HepG2 (cell line): ENCODE data around the gene ACSL3. TPM values are rescaled to one million over a fixed set of nuclear protein-coding genes. Genes with fewer than 3 reads are reported as not detected.

Source experiments
- ARHGAP35 ChIP-seq: sonication (generic); formaldehyde crosslinking; IDR thresholded peaks from 2 replicates; pipeline ENCODE4 v1.9.0; 2022; ENCODE audit warnings: mild to moderate bottlenecking, inconsistent platforms, moderate library complexity, missing genetic modification reagents, borderline replicate concordance
- FOXA3 ChIP-seq: IDR thresholded peaks from 2 replicates; pipeline ENCODE4 v1.6.1; 2016; ENCODE audit warnings: missing genetic modification reagents, missing compliant biosample characterization
- HNRNPH1 ChIP-seq: fragments of 200-400 bp; formaldehyde crosslinking; optimal IDR thresholded peaks from 2 replicates; pipeline ENCODE3; 2017; ENCODE audit warnings: mild to moderate bottlenecking, low read depth, low read length
- NONO ChIP-seq, 2 experiments: fragments of 450-650 bp in 1 of 2; sonication (generic) in 1 of 2; formaldehyde crosslinking in 1 of 2; IDR thresholded peaks in 1 of 2; conservative IDR thresholded peaks in 1 of 2; 2 replicates each; pipeline versions ENCODE4 v1.6.1 to v1.8.0; 2017 to 2022; ENCODE audit warnings: mild to moderate bottlenecking in 1 of 2, missing genetic modification reagents in 1 of 2, moderate library complexity in 1 of 2
- SRSF1 ChIP-seq: fragments of 200-400 bp; formaldehyde crosslinking; optimal IDR thresholded peaks from 2 replicates; pipeline ENCODE3; 2017; ENCODE audit warnings: mild to moderate bottlenecking, low read depth, low read length, moderate library complexity
- ZNF33B ChIP-seq: sonication (generic); formaldehyde crosslinking; IDR thresholded peaks from 2 replicates; pipeline ENCODE4 v1.5.1; 2020; ENCODE audit warnings: mild to moderate bottlenecking, missing genetic modification reagents
- ZNF816 ChIP-seq: sonication (generic); formaldehyde crosslinking; IDR thresholded peaks from 2 replicates; pipeline ENCODE4 v1.8.0; 2022; ENCODE audit warnings: missing genetic modification reagents, mild to moderate bottlenecking, borderline replicate concordance
- polyA plus RNA-seq, 8 experiments: library from polyadenylated mRNA; depleted of rRNA in 3 of 8; stranded (reverse) in 7 of 8; unstranded in 1 of 8; fragments of >200 nt; fragmentation: Illumina TruSeq in 4 of 8; extraction: Trizol in 4 of 8; gene quantifications; 2 replicates each; pipeline versions ENCODE4 v1.2.1 to v1.2.3, GENCODE V29; 2011 to 2016; ENCODE audit warnings: low read depth in 4 of 8, missing spikeins in 1 of 8, mixed read lengths in 1 of 8; ENCODE audit not compliant: insufficient read depth in 1 of 8
- total RNA-seq, 5 experiments: library from RNA; depleted of rRNA; stranded (reverse); fragments of >200 nt; fragmentation: Illumina TruSeq; extraction: Trizol; gene quantifications; 2 replicates each; pipeline ENCODE4 v1.2.3, GENCODE V29; 2016; ENCODE audit warnings: low read depth in 1 of 5
- TF ChIP-seq, protein P1 (sequence below), 2 experiments: IDR thresholded peaks; 2 replicates each; pipeline ENCODE4 v1.6.1; 2011 to 2012; ENCODE audit warnings: low read length in 2 of 2, borderline replicate concordance in 1 of 2, low read depth in 1 of 2, mild to moderate bottlenecking in 1 of 2, moderate library complexity in 1 of 2
- TF ChIP-seq, protein P2 (sequence below), 2 experiments: sonication (generic) in 1 of 2; formaldehyde crosslinking in 1 of 2; IDR thresholded peaks; 2 replicates each; pipeline versions ENCODE4 v1.4.0 to v1.6.1; 2018 to 2020; ENCODE audit warnings: missing genetic modification reagents in 2 of 2, borderline replicate concordance in 1 of 2, low read depth in 1 of 2, mild to moderate bottlenecking in 1 of 2, missing biosample characterization in 1 of 2
- TF ChIP-seq, protein P3 (sequence below), 2 experiments: sonication (generic) in 1 of 2; formaldehyde crosslinking in 1 of 2; IDR thresholded peaks; 2 replicates each; pipeline versions ENCODE4 v1.4.0 to v1.6.1; 2016 to 2020; ENCODE audit warnings: borderline replicate concordance in 1 of 2, low read depth in 1 of 2, mild to moderate bottlenecking in 1 of 2, missing genetic modification reagents in 1 of 2
- TF ChIP-seq, protein P4 (sequence below): sonication (generic); formaldehyde crosslinking; IDR thresholded peaks from 2 replicates; pipeline ENCODE4 v1.4.0; 2020; ENCODE audit warnings: low read depth, mild to moderate bottlenecking, missing genetic modification reagents
- TF ChIP-seq, protein P5 (sequence below): sonication (generic); formaldehyde crosslinking; IDR thresholded peaks from 2 replicates; pipeline ENCODE4 v1.4.0; 2020; ENCODE audit warnings: missing genetic modification reagents

Gene ACSL3
- total and polyA plus RNA-seq, 2 of the 13 experiments (the other 11 are each of a cell fraction or from before 2014, with no cell fraction given), result 305 to 365 TPM

DNA sequence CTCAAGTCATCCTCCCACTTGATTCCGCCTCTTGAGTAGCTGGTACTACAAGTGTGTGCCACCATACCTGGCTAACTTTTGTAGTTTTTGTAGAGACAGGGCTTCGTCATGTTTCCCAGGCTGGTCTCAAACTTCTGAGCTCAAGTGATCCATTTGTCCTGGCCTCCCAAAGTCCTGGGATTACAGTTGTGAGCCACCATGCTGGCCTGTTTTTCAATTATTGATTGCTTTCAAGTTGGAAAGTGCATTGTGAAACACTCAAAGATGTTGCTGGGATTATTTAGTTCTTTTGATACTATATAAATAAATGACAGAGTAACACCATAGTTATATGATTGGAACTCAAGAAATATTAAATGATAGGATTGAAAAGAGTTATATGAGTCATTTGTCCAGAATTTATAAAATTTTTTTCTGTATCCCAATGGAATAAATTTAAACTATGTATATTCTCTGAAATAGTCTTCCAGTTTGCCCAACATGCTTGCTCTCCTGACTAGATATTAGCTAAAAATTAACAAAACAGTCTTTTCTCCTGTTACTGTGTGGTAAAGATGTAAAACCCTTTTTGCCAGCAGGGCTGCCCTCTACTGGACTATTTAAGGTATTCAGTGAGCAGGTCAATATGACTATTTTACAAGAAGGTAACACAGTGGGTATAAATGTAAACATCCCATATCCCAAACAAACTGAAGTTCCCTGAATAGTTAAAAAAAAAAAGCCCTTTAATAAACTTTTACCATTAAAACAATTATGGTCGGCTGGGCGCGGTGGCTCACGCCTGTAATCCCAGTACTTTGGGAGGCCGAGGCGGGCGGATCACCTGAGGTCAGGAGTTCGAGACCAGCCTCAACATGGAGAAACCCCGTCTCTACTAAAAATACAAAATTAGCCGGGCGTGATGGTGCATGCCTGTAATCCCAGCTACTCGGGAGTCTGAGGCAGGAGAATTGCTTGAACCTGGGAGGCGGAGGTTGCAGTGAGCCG is 42.7 kb downstream of the ACSL3 start (continued):
- TF ChIP-seq, protein P1, sequence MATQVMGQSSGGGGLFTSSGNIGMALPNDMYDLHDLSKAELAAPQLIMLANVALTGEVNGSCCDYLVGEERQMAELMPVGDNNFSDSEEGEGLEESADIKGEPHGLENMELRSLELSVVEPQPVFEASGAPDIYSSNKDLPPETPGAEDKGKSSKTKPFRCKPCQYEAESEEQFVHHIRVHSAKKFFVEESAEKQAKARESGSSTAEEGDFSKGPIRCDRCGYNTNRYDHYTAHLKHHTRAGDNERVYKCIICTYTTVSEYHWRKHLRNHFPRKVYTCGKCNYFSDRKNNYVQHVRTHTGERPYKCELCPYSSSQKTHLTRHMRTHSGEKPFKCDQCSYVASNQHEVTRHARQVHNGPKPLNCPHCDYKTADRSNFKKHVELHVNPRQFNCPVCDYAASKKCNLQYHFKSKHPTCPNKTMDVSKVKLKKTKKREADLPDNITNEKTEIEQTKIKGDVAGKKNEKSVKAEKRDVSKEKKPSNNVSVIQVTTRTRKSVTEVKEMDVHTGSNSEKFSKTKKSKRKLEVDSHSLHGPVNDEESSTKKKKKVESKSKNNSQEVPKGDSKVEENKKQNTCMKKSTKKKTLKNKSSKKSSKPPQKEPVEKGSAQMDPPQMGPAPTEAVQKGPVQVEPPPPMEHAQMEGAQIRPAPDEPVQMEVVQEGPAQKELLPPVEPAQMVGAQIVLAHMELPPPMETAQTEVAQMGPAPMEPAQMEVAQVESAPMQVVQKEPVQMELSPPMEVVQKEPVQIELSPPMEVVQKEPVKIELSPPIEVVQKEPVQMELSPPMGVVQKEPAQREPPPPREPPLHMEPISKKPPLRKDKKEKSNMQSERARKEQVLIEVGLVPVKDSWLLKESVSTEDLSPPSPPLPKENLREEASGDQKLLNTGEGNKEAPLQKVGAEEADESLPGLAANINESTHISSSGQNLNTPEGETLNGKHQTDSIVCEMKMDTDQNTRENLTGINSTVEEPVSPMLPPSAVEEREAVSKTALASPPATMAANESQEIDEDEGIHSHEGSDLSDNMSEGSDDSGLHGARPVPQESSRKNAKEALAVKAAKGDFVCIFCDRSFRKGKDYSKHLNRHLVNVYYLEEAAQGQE (IDR thresholded peaks at IDR 0.05; ENCODE audit: borderline replicate concordance in 1 of 2, low read depth in 1 of 2, low read length in 2 of 2), result no peak
- TF ChIP-seq SRSF1, result no peak
- TF ChIP-seq NONO (IDR thresholded peaks at IDR 0.05), result no peak
- peak; percentile 38; the same call in 1 of the 2 replicates for TF ChIP-seq NONO (CRISPR knock-in tag; conservative IDR thresholded peaks at IDR 0.05)
- TF ChIP-seq, protein P2, sequence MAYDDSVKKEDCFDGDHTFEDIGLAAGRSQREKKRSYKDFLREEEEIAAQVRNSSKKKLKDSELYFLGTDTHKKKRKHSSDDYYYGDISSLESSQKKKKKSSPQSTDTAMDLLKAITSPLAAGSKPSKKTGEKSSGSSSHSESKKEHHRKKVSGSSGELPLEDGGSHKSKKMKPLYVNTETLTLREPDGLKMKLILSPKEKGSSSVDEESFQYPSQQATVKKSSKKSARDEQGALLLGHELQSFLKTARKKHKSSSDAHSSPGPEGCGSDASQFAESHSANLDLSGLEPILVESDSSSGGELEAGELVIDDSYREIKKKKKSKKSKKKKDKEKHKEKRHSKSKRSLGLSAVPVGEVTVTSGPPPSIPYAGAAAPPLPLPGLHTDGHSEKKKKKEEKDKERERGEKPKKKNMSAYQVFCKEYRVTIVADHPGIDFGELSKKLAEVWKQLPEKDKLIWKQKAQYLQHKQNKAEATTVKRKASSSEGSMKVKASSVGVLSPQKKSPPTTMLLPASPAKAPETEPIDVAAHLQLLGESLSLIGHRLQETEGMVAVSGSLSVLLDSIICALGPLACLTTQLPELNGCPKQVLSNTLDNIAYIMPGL (CRISPR knock-in tag; IDR thresholded peaks at IDR 0.05; ENCODE audit: borderline replicate concordance in 1 of 2, low read depth in 1 of 2), result 0 out of 4 replicates have a peak, but pooled peaks of 1 of the 2 experiments have one; percentile 35
- no peak for TF ChIP-seq ARHGAP35 (CRISPR knock-in tag)
- no peak for TF ChIP-seq HNRNPH1
- TF ChIP-seq, protein P3, sequence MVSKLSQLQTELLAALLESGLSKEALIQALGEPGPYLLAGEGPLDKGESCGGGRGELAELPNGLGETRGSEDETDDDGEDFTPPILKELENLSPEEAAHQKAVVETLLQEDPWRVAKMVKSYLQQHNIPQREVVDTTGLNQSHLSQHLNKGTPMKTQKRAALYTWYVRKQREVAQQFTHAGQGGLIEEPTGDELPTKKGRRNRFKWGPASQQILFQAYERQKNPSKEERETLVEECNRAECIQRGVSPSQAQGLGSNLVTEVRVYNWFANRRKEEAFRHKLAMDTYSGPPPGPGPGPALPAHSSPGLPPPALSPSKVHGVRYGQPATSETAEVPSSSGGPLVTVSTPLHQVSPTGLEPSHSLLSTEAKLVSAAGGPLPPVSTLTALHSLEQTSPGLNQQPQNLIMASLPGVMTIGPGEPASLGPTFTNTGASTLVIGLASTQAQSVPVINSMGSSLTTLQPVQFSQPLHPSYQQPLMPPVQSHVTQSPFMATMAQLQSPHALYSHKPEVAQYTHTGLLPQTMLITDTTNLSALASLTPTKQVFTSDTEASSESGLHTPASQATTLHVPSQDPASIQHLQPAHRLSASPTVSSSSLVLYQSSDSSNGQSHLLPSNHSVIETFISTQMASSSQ (IDR thresholded peaks at IDR 0.05; ENCODE audit: low read depth), result peak; percentile 81
- TF ChIP-seq, protein P3 (CRISPR knock-in tag; IDR thresholded peaks at IDR 0.05; ENCODE audit: borderline replicate concordance), result peak; percentile 85; the same call in 1 of the 2 replicates
- peak; percentile 60 for TF ChIP-seq FOXA3 (CRISPR knock-in tag)
- TF ChIP-seq, protein P4, sequence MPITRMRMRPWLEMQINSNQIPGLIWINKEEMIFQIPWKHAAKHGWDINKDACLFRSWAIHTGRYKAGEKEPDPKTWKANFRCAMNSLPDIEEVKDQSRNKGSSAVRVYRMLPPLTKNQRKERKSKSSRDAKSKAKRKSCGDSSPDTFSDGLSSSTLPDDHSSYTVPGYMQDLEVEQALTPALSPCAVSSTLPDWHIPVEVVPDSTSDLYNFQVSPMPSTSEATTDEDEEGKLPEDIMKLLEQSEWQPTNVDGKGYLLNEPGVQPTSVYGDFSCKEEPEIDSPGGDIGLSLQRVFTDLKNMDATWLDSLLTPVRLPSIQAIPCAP (CRISPR knock-in tag), result no peak
- no peak for TF ChIP-seq ZNF33B (CRISPR knock-in tag)
- 0 out of 2 replicates have a peak, but pooled peaks have one; percentile 21 for TF ChIP-seq ZNF816 (CRISPR knock-in tag)
- TF ChIP-seq, protein P5, sequence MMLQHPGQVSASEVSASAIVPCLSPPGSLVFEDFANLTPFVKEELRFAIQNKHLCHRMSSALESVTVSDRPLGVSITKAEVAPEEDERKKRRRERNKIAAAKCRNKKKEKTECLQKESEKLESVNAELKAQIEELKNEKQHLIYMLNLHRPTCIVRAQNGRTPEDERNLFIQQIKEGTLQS, result no peak
